ENCODE results near the gene TMEM229B.
"Not testable (repeated sequence)": the region's sequence is repeated elsewhere in the genome, so short reads cannot be mapped to it uniquely, and the experiment has no call there.

TMEM229B gene

GRCh38 chr14:67456732-67457131 lies 31.8 kb downstream of the TMEM229B start:
- no peak for DNase-seq (ENCODE audit: low read depth, low spot score)

GRCh38 chr14:67453575-67454300 lies 34.8 kb downstream of the TMEM229B start:
- DNase-seq (ENCODE audit: low read depth, low spot score) = no peak

DNA sequence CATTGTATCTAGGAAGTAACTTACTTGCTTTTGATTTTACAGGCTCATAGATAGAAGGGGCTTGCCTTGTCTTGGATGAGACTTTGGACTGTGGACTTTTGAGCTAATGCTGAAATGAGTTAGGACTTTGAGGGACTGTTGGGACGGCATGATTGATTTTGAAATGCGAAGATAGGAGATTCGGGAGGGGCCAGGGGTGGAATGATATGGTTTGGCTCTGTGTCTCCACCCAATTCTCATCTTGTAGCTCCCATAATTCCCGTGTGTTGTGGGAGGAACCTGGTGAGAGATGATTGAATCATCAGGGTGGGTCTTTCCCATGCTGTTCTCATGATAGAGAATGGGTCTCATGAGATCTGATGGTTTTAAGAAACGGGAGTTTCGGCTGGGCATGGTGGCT lies 36.9 kb downstream of the TMEM229B start:
- DNase-seq (ENCODE audit: low read depth, low spot score) = not testable (repeated sequence)

GRCh38 chr14:67449096-67449495 lies 39.4 kb downstream of the TMEM229B start:
- no peak for DNase-seq (ENCODE audit: low read depth, low spot score)

DNA sequence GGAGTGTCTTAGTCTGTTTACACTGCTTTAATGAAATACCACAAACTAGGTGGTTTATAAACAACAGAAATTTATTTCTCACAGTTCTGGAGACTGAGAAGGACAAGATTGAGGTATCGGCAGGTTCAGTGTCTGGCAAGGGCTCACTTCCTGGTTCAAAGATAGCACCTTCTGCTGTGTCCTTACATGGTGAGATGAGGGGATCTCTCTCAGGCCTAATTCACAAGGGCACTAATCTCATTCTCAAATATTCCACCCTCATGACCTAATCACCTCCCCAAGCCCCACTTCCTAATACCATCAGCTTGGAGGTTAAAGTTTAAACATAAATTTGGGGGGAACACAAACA lies 41.5 kb downstream of the TMEM229B start:
- no peak for DNase-seq (ENCODE audit: low read depth, low spot score)

DNA sequence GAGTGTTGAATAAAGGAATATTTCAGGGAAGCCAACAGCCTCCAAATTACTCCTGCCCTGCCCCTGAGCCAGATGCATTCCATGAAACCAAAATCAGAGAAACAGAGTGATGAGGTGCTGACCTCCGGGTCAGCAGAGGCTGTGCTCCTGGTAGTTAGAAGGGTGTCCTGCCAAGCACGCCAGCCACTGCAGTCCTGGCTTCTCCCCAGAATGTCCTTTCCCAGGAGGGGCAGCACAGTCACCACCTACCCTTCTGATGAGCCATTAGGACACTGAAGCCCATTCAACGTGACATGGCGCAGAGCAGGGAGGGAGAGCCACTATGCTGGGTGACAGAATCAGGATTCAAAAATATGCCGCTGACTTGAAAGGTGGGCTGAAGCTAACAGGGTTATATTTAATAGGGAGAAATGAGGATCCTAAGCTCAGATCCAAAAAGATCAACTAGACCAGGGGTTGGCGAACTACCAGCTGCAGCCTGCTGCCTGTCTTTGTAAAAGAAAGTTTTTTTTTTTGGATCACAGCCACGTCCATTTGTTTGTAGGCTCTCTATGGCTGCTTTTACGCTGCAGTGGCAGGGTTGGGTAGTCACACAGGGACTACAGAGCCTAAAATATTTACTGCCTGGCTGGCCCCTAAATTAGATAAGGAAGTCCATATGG lies 42.0 kb downstream of the TMEM229B start:
- DNase-seq (ENCODE audit: low read depth, low spot score) = no peak

DNA sequence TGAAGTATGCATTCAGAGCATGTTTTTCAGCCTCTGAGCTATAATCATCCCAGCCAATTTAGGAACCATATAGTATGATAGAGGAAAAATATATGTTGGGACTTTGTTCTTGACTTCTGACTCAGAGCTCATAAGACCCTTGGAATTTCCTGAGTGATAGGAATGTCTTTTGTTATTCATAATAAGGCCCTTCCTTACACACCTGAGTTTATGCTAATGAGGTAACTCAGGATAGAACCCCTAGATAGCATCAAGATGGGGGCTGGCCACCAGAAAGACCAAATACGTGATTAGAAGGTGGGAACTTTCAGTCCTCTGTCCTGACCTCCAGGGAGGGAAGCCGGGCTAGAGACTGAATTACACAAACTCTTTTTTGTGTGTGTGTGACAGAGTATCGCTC lies 44.1 kb downstream of the TMEM229B start:
- DNase-seq (ENCODE audit: low read depth, low spot score) = no peak

- DNase-seq (ENCODE audit: low read depth, low spot score) = no peak
Measured at GRCh38 chr14:67442139-67442906, 46.2 kb downstream of the TMEM229B start.

DNA sequence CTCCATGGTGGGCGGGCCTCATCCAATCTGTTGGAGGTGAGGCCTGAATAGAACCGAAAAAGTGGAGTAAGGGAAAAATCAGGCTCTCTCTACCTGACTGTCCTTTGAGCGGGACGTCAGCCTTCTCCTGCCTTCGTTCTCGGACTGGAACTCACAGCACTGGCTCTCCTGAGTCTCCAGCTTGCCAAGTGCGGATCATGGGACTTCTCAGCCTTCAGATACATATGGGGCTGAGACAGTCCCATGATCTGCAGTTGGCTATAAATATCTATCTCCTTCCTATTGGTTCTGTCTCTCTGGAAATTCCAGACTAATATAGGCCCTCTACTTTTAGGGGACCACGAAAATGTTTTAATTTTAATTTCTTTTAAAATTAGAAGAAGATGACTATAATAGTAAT lies 46.8 kb downstream of the TMEM229B start:
- DNase-seq (ENCODE audit: low read depth, low spot score) = no peak

DNA sequence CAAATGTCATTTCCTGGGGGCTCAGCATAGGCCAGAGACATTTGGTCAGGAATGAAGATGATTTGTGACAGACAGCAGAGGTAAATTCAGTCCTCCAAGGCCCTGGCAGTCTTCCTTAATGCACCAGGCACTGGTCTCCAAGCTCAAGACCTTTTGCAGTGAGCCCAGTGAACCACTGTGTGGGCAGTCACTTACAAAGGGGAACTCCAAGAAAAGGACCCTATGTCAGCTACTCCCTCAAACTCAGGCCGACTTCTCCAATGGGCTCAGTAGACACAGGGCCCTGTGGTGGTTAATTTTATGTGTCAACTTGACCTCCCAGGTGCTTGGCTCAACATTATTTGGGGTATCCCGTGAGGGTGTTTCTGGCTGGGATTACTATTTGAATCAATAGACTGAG lies 47.3 kb downstream of the TMEM229B start:
- DNase-seq (ENCODE audit: low read depth, low spot score) = no peak

DNA sequence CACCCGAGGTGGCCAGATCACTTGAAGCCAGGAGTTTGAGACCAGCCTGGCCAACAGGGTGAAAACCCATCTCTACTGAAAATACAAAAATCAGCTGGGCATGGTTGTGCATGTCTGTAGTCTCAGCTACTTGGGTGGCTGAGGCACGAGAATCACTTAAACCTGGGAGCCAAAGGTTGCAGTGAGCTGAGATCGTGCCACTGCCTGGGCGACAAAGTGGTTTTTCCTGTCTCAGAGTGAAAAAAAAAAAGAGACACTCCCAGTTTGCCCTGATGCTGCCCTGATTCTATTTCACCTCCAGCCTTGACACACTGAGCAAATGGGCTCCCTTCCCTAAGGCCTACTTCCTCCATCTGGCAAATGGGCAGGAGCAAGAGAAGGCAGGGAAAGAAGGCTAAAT lies 48.0 kb downstream of the TMEM229B start:
- DNase-seq (ENCODE audit: low read depth, low spot score) = no peak

DNA sequence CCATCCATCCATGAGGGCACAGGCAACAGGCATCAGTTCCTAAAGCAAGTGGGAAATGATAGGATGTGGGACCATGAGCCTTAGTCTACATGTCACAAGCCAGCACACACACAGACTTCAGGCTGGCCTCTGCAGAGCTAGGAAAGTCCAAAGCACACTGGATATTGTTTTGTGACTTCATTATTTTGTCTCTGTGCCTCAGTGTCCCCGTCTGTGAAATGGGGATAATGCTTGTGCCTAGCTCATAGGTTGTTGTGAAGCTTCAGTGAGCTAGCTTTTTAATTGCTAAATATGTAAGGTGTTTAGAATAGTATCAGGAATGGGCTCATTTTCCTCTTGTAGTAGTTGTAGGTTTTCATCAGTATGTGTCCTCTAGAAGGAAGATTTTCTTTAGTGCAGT lies 49.6 kb downstream of the TMEM229B start:
- DNase-seq (ENCODE audit: low read depth, low spot score) = no peak

DNA sequence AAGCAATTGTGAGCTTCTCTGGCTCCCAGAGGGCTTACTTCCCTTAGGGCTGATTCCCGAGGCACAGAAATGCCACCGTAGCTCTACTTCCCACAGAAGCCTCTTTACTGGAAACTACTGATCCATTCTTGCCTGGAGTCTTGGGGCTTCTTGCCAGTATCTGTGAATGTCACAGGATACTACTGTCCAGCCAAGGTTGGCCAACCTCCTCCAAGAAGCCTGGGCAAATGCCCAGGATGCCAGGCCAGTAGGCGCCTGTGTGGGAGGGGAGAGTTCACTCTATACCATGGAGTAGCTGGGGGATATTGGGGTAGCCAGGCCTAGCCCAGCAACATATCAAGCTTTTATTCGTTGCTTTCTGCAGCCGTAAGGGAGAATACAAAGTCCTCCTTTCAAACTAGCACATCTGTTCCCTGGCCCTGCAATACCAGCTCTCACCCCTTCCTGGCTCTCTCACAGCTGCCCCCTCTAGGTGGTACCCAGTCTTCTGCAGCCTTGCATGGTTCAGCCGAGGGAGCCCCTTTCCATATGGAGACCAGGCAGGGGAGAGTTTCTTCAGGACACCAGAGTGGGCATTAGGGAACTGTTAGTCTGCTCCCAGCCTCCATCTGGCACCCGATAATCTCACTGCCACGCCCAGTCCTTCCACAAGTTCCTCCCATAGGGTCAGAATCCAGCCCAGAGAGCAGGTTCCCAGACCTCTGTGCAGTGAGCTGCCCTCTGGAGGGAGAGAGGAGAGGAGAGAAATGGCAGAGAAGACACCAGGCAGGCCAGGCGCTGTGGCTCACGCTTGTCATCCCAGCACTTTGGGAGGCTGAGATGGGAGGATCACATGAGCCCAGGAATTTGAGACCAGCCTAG lies 52.3 kb downstream of the TMEM229B start:
- no peak for DNase-seq (ENCODE audit: low read depth, low spot score)

DNA sequence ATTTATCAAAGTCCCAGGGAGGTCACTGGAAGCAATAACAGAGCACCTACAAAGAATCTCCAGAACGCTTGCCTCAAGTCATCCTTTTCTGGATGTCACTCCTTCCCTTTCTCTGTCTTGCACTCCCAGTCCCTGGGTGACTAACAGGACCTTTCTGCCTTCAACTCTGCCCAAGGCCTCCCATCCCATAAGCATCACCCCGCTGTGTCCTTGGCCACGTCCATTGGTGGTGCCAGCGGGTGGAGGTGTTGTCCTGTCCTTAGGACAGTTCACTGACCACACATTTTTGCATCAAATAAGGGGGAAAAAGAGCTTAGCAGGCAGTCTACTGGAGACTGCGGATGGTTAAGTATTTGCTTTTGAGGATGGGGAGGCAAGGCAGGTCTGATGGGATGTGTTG lies 52.9 kb downstream of the TMEM229B start:
- DNase-seq (ENCODE audit: low read depth, low spot score) = no peak

DNA sequence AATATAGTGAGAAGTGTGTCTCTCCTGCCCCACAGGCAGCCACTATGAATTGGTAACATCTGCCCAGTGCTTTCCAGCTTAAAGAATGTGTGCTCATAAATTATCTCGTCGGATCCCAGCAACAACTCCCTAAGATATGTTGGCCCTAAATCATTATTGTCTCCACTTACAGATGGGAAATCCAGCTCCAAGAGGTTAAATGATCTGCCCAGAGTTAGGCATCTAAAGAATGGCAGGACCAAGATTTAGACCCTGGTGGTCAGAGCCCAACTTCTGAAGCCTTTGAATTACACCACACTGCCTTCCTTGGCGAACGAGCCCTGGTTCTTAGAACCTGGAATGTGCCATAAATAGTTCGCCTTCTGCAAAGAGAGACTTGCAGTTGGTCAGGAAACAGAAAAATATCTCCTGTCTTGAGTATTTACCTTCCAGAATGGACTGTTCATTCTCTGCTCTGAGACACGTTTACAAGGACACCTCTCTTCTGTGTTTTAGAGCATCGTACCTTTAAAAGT lies 56.4 kb downstream of the TMEM229B start:
- DNase-seq (ENCODE audit: low read depth, low spot score) = no peak

DNA sequence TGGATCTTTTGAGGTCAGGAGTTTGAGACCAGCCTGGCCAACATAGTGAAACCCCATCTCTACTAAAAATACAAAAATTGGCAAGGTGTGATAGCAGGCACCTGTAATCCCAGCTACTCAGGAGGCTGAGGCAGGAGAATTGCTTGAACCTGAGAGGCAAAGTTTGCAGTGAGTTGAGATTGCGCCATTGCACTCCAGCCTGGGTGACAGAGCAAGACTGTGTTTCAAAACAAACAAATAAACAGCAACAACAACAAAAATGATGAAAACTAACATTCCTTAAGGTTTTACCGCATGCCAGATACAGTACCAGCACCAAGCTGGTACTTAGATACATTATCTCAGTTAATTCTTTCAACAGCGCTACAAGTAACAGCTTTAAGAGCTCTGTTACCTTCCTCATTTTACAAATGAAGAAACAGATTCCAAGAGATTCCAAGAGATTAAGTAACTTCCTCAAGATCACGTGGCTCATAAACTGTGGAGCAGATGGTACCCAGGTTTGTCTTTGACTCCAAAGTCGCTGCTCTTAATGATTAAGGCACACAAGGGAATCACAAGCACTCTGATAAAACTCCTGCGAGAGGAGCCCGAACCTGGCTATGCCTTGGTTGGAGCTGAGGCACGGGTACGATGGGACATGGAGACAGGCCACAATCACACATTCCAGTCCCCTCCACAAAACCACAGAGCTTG lies 58.9 kb downstream of the TMEM229B start:
- DNase-seq (ENCODE audit: low read depth, low spot score) = no peak

DNA sequence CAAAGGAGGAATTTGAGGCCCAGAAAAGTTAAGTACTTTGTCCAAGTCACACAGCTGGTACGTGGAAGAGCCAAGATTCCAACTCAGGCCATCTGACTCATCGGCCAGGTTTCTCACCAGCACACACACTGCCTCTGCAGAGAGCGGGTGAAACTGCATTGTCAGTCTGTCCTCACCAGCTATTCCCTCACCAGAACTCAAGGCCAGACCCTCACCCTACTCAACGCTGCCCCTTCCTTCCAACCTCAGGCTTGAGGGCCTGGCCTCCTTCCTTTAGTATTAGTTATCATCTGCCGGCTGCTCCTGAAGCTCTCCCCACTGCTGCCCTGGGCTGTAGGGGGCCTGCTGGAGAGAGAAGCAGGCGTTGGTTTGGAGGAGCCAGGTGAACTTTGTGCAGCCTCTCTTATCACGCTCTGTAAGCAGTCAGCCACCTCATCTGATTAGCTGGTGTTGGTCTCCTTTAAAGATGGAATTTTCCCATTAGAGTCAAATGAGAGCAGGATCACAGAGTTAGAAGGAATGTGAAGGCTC lies 60.0 kb downstream of the TMEM229B start:
- no peak for DNase-seq (ENCODE audit: low read depth, low spot score)

DNA sequence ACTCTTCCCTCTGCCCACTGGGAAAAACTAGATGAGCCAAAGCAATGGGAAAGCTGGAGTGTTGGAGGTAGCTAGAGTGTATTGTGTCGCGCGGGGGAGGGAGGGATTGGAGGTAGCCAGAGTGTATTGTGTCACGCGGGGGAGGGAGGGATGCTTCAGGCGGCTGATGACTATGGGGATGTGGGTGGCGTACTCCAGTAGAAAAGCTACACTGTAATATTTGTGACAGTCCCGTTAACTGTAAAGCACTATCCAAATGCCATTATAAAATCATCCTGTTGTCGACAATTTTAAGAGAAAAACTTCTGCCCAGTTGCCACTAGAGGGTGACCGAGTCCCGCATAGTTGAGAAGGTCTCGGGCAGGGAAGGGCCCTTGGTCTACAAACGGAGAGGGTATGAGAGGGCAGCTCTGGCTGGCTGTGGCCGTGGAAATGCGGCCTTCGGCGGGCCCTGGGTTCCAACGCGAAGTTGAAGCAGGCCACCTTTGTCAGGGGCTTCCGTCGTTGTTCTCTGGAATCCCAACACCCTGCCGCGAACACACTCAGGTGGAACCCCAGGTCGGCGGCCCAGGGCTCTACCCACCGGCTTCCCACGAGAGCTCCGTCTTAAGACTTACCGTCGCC lies 61.4 kb downstream of the TMEM229B start:
- peak; percentile 52 for DNase-seq (ENCODE audit: low read depth, low spot score)

GRCh38 chr14:67426161-67426560 lies 62.4 kb downstream of the TMEM229B start:
- no peak for DNase-seq (ENCODE audit: low read depth, low spot score)

DNA sequence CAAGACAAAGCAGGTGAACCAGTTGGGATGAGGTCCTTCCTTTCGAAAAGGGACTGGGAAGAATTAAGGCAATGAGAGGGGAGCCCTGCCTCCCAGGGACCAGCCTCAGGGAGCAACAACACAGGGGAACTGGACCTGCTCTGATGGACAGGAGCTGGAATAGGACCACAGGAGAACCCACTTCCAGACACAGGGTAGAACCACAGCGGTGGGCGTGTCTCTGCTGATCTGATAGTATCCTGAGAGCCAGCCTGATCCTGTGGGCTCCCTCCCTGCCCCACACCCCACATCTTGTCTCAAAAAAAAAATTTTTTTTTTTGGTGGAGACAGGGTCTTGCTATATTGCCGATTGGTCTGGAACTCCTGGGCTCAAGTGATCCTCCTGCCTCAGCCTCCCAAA lies 62.9 kb downstream of the TMEM229B start:
- DNase-seq (ENCODE audit: low read depth, low spot score) = no peak
